Nephron progenitor cell (in vitro differentiated cells): ENCODE data around the gene DCDC1.

Source experiments
- DNase-seq: peaks from one replicate; pipeline ENCODE4 v3.0.0; 2021
- H3K27ac Mint-ChIP-seq: 2 replicates; pipeline ENCODE4 v1.8.0; 2021; ENCODE audit warnings: mild to moderate bottlenecking, moderate library complexity, mixed read lengths
- H3K27me3 Mint-ChIP-seq: 2 replicates; pipeline ENCODE4 v1.8.0; 2021; ENCODE audit warnings: mild to moderate bottlenecking, low read depth, mixed read lengths; ENCODE audit not compliant: poor library complexity
- H3K36me3 Mint-ChIP-seq: 2 replicates; pipeline ENCODE4 v1.8.0; 2021; ENCODE audit warnings: low read depth, mixed read lengths
- H3K4me1 Mint-ChIP-seq: 2 replicates; pipeline ENCODE4 v1.8.0; 2021; ENCODE audit warnings: mixed read lengths
- H3K4me3 Mint-ChIP-seq: 2 replicates; pipeline ENCODE4 v1.8.0; 2021; ENCODE audit warnings: mild to moderate bottlenecking, moderate library complexity, mixed read lengths
- H3K9me3 Mint-ChIP-seq: 2 replicates; pipeline ENCODE4 v1.8.0; 2021; ENCODE audit warnings: mild to moderate bottlenecking, moderate library complexity, mixed read lengths
- TF ChIP-seq, protein P1 (sequence below): fragments of 200-600 bp; sonication (generic); IDR thresholded peaks from 2 replicates; pipeline ENCODE4 v1.5.0; 2021; ENCODE audit warnings: antibody characterized with exemption

DCDC1 gene

DNA sequence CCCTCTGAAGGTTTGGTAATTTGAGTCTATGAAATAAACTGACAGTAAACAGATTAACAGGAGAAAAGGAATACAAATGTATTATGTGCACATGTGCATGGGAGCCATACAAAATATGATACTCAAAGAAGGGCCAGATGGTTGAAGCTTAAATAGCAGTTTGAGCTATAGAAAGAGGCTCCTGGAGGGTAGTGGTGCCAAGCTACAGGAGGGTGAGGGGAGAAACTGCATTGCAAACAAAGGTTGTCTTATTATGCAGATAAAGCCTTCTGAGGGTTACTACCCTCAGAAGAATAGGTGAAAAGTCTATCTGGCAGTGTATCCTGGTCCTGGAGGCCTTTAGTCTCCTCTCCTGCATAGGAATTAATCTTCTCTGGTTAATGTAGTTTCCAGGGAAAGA is 516.1 kb downstream of the DCDC1 start:
- no peaks in the 10 kb centered on the region for H3K4me1 Mint-ChIP-seq
- H3K9me3 Mint-ChIP-seq, result no peaks in the 10 kb centered on the region
- H3K27ac Mint-ChIP-seq, result no peak overlapping the region
- H3K27me3 Mint-ChIP-seq, result peaks cover 6% of the 10 kb centered on the region
- no peak for DNase-seq
- TF ChIP-seq, protein P1, sequence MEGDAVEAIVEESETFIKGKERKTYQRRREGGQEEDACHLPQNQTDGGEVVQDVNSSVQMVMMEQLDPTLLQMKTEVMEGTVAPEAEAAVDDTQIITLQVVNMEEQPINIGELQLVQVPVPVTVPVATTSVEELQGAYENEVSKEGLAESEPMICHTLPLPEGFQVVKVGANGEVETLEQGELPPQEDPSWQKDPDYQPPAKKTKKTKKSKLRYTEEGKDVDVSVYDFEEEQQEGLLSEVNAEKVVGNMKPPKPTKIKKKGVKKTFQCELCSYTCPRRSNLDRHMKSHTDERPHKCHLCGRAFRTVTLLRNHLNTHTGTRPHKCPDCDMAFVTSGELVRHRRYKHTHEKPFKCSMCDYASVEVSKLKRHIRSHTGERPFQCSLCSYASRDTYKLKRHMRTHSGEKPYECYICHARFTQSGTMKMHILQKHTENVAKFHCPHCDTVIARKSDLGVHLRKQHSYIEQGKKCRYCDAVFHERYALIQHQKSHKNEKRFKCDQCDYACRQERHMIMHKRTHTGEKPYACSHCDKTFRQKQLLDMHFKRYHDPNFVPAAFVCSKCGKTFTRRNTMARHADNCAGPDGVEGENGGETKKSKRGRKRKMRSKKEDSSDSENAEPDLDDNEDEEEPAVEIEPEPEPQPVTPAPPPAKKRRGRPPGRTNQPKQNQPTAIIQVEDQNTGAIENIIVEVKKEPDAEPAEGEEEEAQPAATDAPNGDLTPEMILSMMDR, result no peak
- no peak overlapping the region for H3K4me3 Mint-ChIP-seq
- no peaks in the 10 kb centered on the region for H3K36me3 Mint-ChIP-seq

DNA sequence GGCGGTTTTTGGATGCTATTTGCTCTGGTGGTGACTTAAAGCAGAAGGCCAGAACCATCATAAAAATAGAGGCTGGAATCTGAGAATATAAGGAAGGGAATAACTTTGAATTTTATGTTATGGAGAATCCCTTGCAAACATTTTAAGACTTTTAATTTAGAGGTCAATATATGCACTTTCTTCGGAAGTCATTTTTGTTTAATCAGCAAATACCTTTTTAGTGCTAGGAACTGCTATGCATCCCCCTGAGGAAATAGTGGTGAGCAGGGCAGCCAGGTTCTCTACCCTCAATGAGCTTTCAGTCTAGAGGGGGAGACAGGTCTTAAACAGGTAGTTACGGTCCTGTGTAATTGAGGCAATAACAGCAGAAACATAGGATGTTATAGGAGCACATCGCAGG is 516.9 kb downstream of the DCDC1 start:
- H3K4me1 Mint-ChIP-seq, result no peaks in the 10 kb centered on the region
- TF ChIP-seq, protein P1, result no peak
- DNase-seq, result no peak
- peaks cover 6% of the 10 kb centered on the region for H3K27me3 Mint-ChIP-seq
- peaks cover 5% of the 10 kb centered on the region for H3K9me3 Mint-ChIP-seq
- H3K36me3 Mint-ChIP-seq, result no peaks in the 10 kb centered on the region
- H3K4me3 Mint-ChIP-seq, result no peak overlapping the region
- H3K27ac Mint-ChIP-seq, result no peak overlapping the region

DNA sequence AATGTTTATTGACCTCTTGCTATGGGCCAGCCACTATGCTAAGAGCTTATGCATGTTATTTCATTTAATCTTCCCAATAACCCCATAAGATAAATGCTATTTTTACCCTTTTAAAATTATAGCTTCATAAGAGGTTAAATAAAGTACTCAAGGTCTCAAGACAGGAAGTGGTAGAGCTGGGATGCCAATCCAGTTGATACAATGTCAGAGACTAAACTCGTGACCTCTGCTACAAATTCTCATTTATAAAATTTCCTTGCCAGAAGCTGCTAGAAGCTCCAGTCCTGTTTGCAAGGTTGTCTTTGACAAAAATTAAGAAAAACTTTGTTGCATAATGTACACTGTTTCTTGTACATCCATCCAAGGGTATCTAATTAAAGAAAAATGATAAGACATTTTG is 517.4 kb downstream of the DCDC1 start:
- Mint-ChIP-seq H3K27ac (no peak overlapping the region), H3K36me3 (no peaks in the 10 kb centered on the region), H3K4me3 (no peak overlapping the region), H3K9me3 (peaks cover 11% of the 10 kb centered on the region), H3K27me3 (peaks cover 6% of the 10 kb centered on the region), H3K4me1 (no peaks in the 10 kb centered on the region)
- TF ChIP-seq, protein P1, result no peak
- no peak for DNase-seq

DNA sequence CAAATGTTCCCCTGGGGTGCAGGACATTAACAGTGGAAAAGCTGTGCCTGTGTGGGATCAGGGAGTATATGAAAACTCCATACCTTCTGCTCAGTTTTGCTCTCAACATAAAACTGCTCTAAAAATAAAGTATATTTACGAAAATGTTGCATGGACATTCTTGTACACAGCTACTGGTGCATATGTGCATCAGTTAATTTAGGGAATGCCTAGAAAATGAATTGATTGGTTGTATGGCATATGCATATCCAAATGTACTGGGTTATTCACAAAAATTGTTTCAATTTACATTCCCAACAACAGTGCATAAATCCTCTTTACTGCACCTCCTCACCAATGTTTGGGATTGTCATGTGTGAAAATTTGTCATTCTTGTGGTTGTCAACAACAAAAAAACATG is 532.3 kb downstream of the DCDC1 start:
- H3K4me3 Mint-ChIP-seq, result no peak overlapping the region
- H3K27me3 Mint-ChIP-seq, result peaks cover 2% of the 10 kb centered on the region
- DNase-seq, result no peak
- H3K4me1 Mint-ChIP-seq, result no peaks in the 10 kb centered on the region
- peaks cover 24% of the 10 kb centered on the region for H3K9me3 Mint-ChIP-seq
- H3K36me3 Mint-ChIP-seq, result peaks cover 4% of the 10 kb centered on the region
- TF ChIP-seq, protein P1, result no peak
- no peak overlapping the region for H3K27ac Mint-ChIP-seq

DNA sequence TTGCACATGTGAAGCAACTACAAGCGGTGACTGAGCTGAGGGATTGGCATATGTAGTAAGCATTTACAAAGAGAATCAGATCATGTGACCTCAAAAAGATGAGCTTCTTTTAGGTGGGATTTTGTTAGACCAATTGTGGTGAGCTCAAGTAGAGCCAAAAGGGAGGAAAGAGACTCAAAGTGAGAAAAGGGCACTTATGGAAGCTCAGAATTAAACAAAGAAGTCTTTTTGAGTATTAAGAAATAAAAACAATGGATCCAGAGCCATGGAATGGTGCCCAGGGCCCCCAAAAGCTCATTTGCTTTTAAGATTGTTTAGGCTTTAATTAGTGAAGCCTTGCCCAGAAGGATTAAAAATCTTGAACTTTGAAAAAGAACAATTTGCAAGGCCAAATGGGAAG is 536.7 kb downstream of the DCDC1 start:
- Mint-ChIP-seq H3K27ac (no peak overlapping the region), H3K27me3 (no peaks in the 10 kb centered on the region), H3K36me3 (peaks cover 4% of the 10 kb centered on the region), H3K9me3 (peaks cover 24% of the 10 kb centered on the region), H3K4me3 (no peak overlapping the region), H3K4me1 (no peaks in the 10 kb centered on the region)
- no peak for DNase-seq
- TF ChIP-seq, protein P1, result no peak

DNA sequence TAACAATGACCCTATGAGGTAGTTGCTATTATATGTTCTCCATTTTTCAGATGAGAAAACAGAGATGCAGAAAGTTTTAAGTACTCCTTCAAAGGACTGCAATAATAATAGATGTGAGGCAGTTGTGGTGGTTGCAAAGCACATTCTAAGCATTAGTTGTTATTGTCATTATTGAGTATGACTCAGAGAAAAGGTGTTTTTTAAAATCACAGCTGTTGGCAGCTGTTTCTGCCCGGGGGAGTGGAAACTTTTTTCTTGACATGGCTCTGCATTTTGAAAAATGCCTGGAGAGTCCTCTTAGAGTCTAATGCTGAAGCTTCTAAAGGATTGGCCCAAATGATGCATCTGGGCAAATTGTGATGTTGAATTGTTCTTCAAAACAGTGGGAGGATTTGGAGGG is 538.9 kb downstream of the DCDC1 start:
- peaks cover 4% of the 10 kb centered on the region for H3K36me3 Mint-ChIP-seq
- H3K27me3 Mint-ChIP-seq, result no peaks in the 10 kb centered on the region
- no peak overlapping the region for H3K27ac Mint-ChIP-seq
- TF ChIP-seq, protein P1, result no peak
- no peak overlapping the region for H3K4me3 Mint-ChIP-seq
- peaks cover 14% of the 10 kb centered on the region for H3K9me3 Mint-ChIP-seq
- DNase-seq, result no peak
- no peaks in the 10 kb centered on the region for H3K4me1 Mint-ChIP-seq
